Natural killer cell (primary cell): Measurements from ENCODE around the gene PDRG1. TPM values are rescaled to one million over a fixed set of nuclear protein-coding genes. Genes with fewer than 3 reads are reported as not detected.

Experiments used
- ATAC-seq, 3 donors: fragments of 150-1000 bp in 2 of 3; fragments of 200-7000 bp in 1 of 3; cut with Tn5 transposase; 1 replicate in 1 of 3; 2 replicates in 2 of 3; pipeline ENCODE4 v1.10.0; 2021; ENCODE audit warnings: mild to moderate bottlenecking in 2 of 3, moderate library complexity in 2 of 3
- DNase-seq, 2 donors: peaks; one replicate each; pipeline versions ENCODE4 v3.0.0 to v3.0.0-alpha.2; 2013 to 2021; ENCODE audit warnings: mixed read lengths in 1 of 2
- H3K27ac ChIP-seq: one replicate; pipeline ENCODE4 v1.5.1; 2013; ENCODE audit warnings: mild to moderate bottlenecking, low read length
- H3K27me3 ChIP-seq: one replicate; pipeline ENCODE4 v1.6.1; 2013; ENCODE audit warnings: low read length; ENCODE audit not compliant: control insufficient read depth, insufficient read depth
- H3K36me3 ChIP-seq: one replicate; pipeline ENCODE4 v1.6.1; 2013; ENCODE audit warnings: low read length; ENCODE audit not compliant: control insufficient read depth, insufficient read depth
- H3K4me1 ChIP-seq: one replicate; pipeline ENCODE4 v1.6.1; 2013; ENCODE audit warnings: low read length; ENCODE audit not compliant: control insufficient read depth, insufficient read depth
- H3K4me3 ChIP-seq: one replicate; pipeline ENCODE4 v1.5.1; 2013; ENCODE audit warnings: low read length
- H3K9me3 ChIP-seq: one replicate; pipeline ENCODE4 v1.6.1; 2013; ENCODE audit warnings: low read length; ENCODE audit not compliant: control insufficient read depth, insufficient read depth
- H3K27ac Mint-ChIP-seq, 2 donors: one replicate each; pipeline ENCODE4 v1.8.0; 2022; ENCODE audit warnings: mild to moderate bottlenecking in 2 of 2, mixed read lengths in 2 of 2, moderate library complexity in 1 of 2
- H3K27me3 Mint-ChIP-seq, 2 donors: one replicate each; pipeline ENCODE4 v1.8.0; 2022; ENCODE audit warnings: low read depth in 2 of 2, mixed read lengths in 2 of 2
- H3K36me3 Mint-ChIP-seq: one replicate; pipeline ENCODE4 v1.8.0; 2022; ENCODE audit warnings: mixed read lengths
- H3K4me1 Mint-ChIP-seq, 2 donors: one replicate each; pipeline ENCODE4 v1.8.0; 2022; ENCODE audit warnings: mixed read lengths in 2 of 2
- H3K4me3 Mint-ChIP-seq: one replicate; pipeline ENCODE4 v1.8.0; 2022; ENCODE audit warnings: mild to moderate bottlenecking, moderate library complexity, mixed read lengths
- H3K9me3 Mint-ChIP-seq, 2 donors: one replicate each; pipeline ENCODE4 v1.8.0; 2022; ENCODE audit warnings: mixed read lengths in 2 of 2
- CTCF ChIP-seq: fragments of 200-600 bp; IDR thresholded peaks from one replicate; pipeline ENCODE4 v1.8.0; 2022; ENCODE audit warnings: antibody characterized with exemption
- WGBS: methylation state at CpG from one replicate; pipeline ENCODE4 v1.1.7; 2013; ENCODE audit warnings: missing lambda C conversion rate; ENCODE audit not compliant: insufficient coverage; 5-methylcytosine and 5-hydroxymethylcytosine counted together
- intact Hi-C: fragments of 100-400 bp; cut with micrococcal nuclease; formaldehyde crosslinking; loops from one replicate; pipeline ENCODE4 v1.14.2; 2022
- total RNA-seq, 4 donors: library from RNA; stranded (reverse); fragments of 120-200 nt in 1 of 4; gene quantifications; one replicate each; pipeline versions ENCODE4 v1.2.3 to v1.2.4, GENCODE V29; 2013 to 2022

Gene PDRG1
- total RNA-seq, 3 donors from 2014 or later (not counting 1 experiment from before 2014, with no cell fraction given): 9.0 to 12.8 (median 10.4) TPM

- Mint-ChIP-seq H3K9me3 (no peaks in the 10 kb centered on the region), H3K27ac (peak overlapping the region; percentile 91 to 98), H3K4me3 (peak overlapping the region; percentile 99), H3K4me1 (peaks cover 35% of the 10 kb centered on the region in 2 donors), H3K36me3 (peaks cover 9% of the 10 kb centered on the region), H3K27me3 (peaks cover 13 to 21% of the 10 kb centered on the region in 2 donors)
- Histone ChIP-seq H3K27me3 (no peaks in the 10 kb centered on the region), H3K9me3 (peaks cover 2% of the 10 kb centered on the region), H3K4me1 (peaks cover 16% of the 10 kb centered on the region), H3K4me3 (peak overlapping the region; percentile 92), H3K36me3 (peaks cover 29% of the 10 kb centered on the region), H3K27ac (peak overlapping the region; percentile 62)
- intact Hi-C loops: no loop called here
- no peak for TF ChIP-seq CTCF
- DNase-seq (no peak), ATAC-seq (no peak)
- WGBS: 6% methylated on average over 6 of the region's 6 CpGs
Observed at GRCh38 chr20:31951203-31951529, 680 bp downstream of the PDRG1 start.

GRCh38 chr20:31949877-31950646 lies 1.8 kb downstream of the PDRG1 start:
- intact Hi-C loops: no loop called here
- Mint-ChIP-seq H3K9me3 (no peaks in the 10 kb centered on the region), H3K4me1 (peaks cover 35% of the 10 kb centered on the region in 2 donors), H3K27me3 (peaks cover 5 to 10% of the 10 kb centered on the region in 2 donors), H3K27ac (no peak overlapping the region), H3K4me3 (peak overlapping the region; percentile 99), H3K36me3 (peaks cover 9% of the 10 kb centered on the region)
- ATAC-seq (no peak), DNase-seq (no peak)
- no peaks in the 10 kb centered on the region for H3K27me3 ChIP-seq
- H3K27ac ChIP-seq: no peak overlapping the region
- H3K9me3 ChIP-seq: peaks cover 2% of the 10 kb centered on the region
- no peak overlapping the region for H3K4me3 ChIP-seq
- H3K36me3 ChIP-seq: peaks cover 40% of the 10 kb centered on the region
- 86% methylated on average over 9 of the region's 9 CpGs for WGBS
- peaks cover 16% of the 10 kb centered on the region for H3K4me1 ChIP-seq
- no peak for TF ChIP-seq CTCF

- H3K4me3 Mint-ChIP-seq: no peak overlapping the region
- no peak for DNase-seq
Observed at GRCh38 chr20:31948008-31948407, 3.8 kb downstream of the PDRG1 start.

More at GRCh38 chr20:31948008-31948407, 3.8 kb downstream of the PDRG1 start:
- 100% methylated on average over 2 of the region's 2 CpGs for WGBS
- Mint-ChIP-seq H3K36me3 (peaks cover 9% of the 10 kb centered on the region), H3K27me3 (no peaks in the 10 kb centered on the region), H3K4me1 (peaks cover 35% of the 10 kb centered on the region in 2 donors), H3K27ac (no peak overlapping the region), H3K9me3 (no peaks in the 10 kb centered on the region)
- intact Hi-C loops: no loop called here
- no peak for TF ChIP-seq CTCF
- H3K36me3 ChIP-seq: peaks cover 48% of the 10 kb centered on the region
- H3K27ac ChIP-seq: no peak overlapping the region
- H3K4me1 ChIP-seq: peaks cover 16% of the 10 kb centered on the region
- no peak overlapping the region for H3K4me3 ChIP-seq
- ATAC-seq: no peak
- peaks cover 2% of the 10 kb centered on the region for H3K9me3 ChIP-seq
- no peaks in the 10 kb centered on the region for H3K27me3 ChIP-seq
